Muscle of back (tissue), 13 donors: ENCODE measurements around the gene TOR4A. TPM values are rescaled to one million over a fixed set of nuclear protein-coding genes. Genes with fewer than 3 reads are reported as not detected.

Source experiments
- DNase-seq, 3 donors: peaks; one replicate each; pipeline versions ENCODE4 v3.0.0 to v3.0.0-alpha.2; 2013
- long read RNA-seq, 9 donors: transcript quantifications; one replicate each; lab custom pipeline, GENCODE V29; 2026
- polyA plus RNA-seq, 10 donors: library from polyadenylated mRNA; unstranded; fragments of 120-200 nt; gene quantifications; one replicate each; pipeline ENCODE4 v1.2.1, GENCODE V29; 2013; ENCODE audit not compliant: insufficient read length in 10 of 10

The TOR4A gene
- polyA plus RNA-seq = 1 to 10 TPM; 3.9 to 7.8 (median 5.6) TPM
- long read RNA-seq, donor 1, full-length matches to known transcripts = 2 of 2 reads
- long read RNA-seq, donor 1, partial matches to known transcripts = 0 of 2 reads
- long read RNA-seq, donor 1, other reads (novel, unspliced or antisense) = 0 of 2 reads
- long read RNA-seq, donor 2, full-length matches to known transcripts = 2 of 2 reads
- long read RNA-seq, donor 2, partial matches to known transcripts = 0 of 2 reads
- long read RNA-seq, donor 2, other reads (novel, unspliced or antisense) = 0 of 2 reads
- long read RNA-seq, donor 3 = 0 reads
- long read RNA-seq, donor 4 = 0 reads
- long read RNA-seq, donor 5, full-length matches to known transcripts = 1 of 6 reads
- long read RNA-seq, donor 5, partial matches to known transcripts = 5 of 6 reads
- long read RNA-seq, donor 5, other reads (novel, unspliced or antisense) = 0 of 6 reads
- long read RNA-seq, donor 6, full-length matches to known transcripts = 4 of 13 reads
- long read RNA-seq, donor 6, partial matches to known transcripts = 9 of 13 reads
- long read RNA-seq, donor 6, other reads (novel, unspliced or antisense) = 0 of 13 reads
- long read RNA-seq, donor 7, full-length matches to known transcripts = 4 of 4 reads
- long read RNA-seq, donor 7, partial matches to known transcripts = 0 of 4 reads
- long read RNA-seq, donor 7, other reads (novel, unspliced or antisense) = 0 of 4 reads
- long read RNA-seq, donor 8, full-length matches to known transcripts = 1 of 1 reads
- long read RNA-seq, donor 8, partial matches to known transcripts = 0 of 1 reads
- long read RNA-seq, donor 8, other reads (novel, unspliced or antisense) = 0 of 1 reads
- long read RNA-seq, donor 9 = 0 reads

DNA sequence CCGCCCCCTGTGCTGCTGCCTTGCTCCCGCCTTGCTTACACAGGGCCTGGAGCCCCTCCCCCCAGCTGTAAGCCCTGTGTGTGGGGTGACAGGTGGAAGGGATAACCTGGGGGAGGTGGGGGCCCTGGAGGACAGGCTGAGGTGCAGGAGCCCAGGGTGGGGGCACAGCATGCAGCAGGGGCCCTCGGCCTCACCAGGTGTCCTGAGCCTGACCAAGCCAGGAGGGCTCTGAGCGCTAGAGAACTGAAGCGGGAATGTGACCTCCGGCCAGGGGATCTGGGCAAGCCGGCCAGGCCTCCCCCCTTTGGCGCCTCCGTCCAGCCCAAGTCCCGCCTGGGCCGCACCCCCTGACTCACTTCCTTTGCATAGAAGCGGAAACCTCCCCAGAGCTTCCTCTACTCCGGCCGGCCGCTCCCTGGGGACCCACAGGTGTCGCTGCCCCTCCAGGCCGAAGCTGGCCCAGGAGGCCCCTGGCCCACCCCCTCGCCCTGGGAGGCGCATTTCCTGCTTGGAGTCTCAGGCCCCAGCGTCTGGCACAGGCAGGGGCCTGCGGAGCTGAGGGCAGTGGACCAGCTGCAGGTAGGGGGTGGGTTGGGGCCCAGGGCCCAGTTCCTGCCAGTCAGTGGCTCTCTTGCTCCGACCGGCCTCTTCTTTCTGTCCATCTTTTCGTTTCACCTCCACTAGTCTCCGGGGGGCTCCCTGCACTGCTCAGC lies at the start of gene TOR4A:
Gene TOR4A (plus strand): TSS at position 398 of the 713 bp plus-strand sequence. CDS start 964 bp downstream, outside the sequence.
- peak in 2 of 3 donors; percentile 64 to 82 for DNase-seq

DNA sequence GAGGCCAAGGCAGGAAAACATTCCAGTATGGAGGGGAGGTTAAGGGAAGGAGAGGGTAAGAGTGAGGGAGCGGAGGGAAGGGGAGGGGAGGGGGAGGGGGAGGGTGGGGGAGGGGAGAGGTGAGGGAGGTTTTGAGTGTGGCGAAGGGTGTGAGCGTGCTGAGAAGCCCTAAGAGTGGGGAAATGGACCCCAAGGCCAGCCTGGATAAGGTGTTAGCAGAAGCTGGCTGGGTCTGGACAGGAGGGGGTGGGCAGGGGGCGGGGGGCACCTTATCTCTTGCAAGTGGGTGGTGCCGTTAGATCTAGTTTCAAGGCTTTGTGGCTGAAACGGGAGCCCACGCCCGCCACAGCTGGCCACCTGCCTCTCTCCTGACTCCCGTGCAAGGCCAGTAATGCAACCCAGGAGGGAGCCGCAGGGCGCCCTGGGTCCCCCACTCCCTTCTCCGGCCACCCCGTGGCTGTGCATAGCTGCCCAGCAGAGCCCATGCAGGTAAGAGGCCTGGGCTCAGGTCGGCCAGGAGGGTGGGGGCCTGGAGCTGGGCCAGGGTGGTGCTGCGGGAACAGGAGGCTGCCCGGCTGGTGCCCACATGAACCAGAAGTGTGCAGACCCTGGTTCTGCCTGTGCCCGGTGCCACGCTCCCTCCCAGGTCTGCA lies 49.5 kb upstream of the TOR4A start:
- no peak for DNase-seq

DNA sequence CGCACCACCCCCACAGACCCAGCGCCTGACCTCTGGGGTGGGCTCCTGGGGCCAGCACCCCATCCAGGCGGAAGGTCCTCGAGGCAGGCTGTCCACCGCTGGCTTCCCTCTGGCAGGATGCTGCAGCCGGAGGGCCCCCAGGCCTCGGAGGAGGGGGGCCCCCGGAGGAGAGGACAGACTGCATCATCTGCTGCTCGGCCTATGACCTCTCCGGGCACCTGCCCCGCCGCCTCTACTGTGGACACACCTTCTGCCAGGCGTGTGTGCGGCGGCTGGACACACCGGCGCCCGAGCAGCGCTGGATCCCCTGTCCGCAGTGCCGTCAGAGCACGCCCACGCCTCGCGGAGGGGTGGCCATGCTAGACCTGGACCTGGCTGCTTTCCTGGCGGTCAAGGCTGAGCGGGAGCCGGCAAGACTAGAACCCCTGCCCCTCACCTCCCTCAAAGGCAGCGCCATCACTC lies 49.0 kb upstream of the TOR4A start:
- no peak for DNase-seq

DNA sequence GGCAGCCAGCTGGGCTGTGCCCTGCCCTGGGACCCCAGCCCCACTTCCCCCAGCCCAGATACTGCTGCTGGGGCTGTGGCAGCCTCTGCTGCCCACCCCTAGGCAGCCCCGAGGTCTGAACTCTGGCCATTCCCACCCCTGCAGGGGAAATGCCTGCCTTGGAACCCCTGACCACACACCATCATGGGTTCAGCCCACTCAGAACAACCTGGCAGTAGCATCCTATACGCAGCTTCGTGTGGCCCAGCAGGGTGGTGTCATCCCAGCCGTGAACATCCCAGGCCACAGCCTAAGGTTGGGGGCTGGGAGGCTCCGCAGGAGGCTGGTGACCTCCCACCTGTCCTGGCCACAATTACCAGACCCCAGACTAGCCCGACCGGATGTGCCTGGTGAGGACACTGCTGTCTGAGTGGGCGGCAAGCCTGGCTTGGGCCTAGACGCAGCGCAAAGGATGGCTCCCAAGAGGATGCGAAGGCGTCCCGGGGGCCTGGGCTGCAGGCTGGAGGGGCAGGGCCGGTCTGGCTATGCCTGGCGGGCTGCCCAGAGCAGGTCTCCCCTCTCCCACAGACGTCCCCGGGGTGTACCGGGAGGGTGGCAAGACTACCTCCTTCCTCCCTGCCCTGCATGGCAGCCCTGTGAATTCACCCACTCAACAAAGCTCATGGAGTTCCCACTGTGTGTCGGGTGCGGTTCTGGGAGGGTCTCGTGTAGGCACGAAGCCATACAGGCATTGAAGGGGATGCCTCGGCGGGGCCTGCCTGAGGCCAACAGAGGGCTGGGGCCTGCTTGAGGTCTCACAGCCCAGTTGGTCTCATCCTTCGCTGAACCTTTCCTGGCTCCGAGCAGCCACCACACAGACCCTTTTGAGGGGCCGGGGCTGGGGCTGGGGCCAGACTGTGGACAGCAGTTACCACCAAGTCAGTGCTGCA lies 48.3 kb upstream of the TOR4A start:
- DNase-seq = no peak

DNA sequence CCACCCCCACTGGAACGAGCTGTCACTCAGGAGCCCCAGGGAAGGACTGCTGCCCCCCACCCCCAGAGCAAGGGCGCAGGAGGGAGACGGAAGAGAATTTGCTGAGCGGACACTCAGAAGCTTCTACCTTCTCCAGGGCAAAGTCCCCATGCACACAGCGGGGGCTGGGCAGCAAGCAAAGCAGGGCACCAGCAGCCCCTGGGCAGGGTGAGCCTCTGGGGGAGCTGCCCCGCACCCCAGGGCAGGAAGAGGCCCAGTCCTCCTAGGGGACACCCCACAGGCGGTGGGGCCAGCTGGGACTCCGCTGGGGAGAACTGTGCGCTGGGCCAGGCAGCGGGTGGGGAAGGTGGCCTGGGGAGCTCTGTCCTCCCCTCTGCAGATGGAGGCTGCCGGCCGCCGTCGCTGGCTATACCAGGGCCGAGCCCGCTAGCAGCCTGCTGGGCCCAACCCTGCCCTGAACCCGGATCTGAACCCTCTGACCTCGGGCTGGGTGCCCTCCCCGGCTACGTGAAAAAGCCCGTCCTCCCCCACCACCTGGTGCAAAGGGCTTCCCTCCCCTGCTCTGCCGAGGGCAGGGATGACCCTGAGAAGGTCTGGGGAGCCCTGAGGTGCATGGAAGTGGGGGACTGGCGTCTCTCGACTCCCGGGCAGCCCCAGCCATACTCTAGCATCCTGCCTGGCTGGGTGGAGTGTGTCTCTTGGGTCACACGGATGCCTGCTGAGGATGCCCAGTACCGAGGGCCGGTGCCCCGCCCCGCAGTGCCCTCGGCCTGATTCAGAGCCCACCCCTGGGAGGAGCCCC lies 47.4 kb upstream of the TOR4A start:
- no peak for DNase-seq

DNA sequence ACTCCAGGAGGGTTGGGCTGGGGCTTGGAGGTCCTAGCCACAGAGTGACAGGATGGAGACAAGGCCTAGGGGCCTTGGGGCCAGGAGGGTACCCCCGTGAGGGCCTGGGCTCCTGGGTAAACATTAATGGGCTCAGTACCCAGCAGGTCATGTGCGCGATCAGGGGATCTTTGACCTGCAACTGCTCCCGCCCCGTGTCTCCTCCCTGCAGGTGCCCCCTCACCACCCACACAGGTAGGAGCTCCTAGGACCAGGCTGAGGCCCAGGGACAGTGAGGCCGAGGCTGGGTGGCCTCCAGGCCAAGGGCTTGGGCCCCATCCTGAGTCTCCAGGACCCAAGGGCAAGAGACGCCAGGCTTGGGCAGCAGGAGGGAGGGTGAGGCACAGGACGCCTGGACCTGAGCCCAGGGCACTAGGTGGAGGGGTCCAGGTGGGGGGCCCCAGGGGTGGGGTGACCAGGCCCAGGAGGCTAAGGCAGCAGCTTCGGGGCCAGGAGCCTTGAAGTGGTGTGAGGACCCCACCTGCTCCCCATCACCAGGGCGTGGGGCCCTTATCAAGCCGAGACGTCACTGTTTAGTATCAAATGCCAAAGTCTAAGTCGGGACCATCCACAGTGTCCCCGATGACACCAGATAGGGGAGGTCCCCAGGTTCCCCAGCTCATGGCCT lies 46.7 kb upstream of the TOR4A start, which contains the start of gene SLC34A3:
Gene SLC34A3 (plus strand): TSS at position 197 of the 667 bp plus-strand sequence. CDS start 802 bp downstream, outside the sequence.
- DNase-seq = no peak

DNA sequence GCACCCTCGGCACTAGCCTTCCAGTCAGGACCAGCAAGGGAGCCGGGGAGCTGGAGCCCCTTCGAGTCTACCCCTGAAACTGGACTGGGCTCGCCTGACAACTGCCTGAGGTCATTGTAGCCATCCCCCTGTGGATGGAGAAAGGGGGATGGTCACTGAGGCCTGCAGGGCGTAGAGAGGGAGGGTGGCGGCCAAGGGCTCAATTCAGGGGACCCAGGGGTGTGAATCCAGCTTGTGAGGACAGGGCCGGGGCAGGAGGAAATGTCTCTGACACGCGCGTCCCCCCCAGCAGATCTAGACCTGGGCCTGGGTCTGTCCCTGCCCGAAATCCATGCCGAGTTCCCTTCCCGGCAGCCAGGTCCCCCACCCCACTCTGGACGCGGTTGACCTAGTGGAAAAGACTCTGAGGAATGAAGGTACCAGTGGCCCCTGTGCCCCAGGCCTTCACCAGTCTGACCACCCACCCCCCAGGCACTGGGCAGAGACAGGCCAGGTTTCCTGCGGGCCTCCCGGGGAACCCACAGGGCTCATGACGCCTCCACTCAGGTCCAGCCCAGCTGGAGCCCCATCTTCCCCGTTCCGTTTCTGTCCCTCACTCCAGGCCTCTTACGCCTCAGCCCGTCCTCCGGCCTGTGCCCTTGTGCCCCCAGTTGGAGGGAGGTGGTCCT lies 46.0 kb upstream of the TOR4A start:
- DNase-seq = no peak

DNA sequence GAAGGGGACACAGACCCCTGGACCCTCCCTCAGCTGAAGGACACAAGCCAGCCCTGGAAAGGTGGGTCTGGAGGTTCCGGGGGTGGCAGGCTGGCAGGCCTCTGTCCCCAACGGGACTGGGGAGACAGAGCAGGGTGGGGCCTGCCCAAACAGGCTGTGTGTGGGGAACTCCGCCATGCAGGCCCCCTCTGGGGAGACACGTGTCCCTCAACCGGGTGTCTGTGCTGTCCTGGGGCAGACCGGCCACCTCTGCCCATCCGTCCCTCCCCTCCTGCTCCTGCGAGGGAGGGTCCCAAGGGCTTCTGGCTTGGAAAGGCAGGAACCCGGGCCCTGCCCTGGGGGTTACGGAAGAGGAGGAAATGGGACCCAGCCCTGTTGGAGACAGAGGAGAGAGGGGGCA lies 45.4 kb upstream of the TOR4A start:
- no peak for DNase-seq

DNA sequence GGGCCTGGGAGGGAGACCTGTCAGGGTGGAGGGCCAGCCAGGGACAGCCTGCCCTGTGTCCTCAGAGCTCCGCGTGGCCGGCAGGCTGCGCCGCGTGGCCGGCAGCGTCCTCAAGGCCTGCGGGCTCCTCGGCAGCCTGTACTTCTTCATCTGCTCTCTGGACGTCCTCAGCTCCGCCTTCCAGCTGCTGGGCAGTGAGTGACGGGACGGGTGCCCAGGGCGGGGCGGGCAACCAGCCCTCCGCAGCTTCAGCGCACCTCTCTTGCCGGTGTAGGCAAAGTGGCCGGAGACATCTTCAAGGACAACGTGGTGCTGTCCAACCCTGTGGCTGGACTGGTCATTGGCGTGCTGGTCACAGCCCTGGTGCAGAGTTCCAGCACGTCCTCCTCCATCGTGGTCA lies 45.0 kb upstream of the TOR4A start:
- no peak for DNase-seq

DNA sequence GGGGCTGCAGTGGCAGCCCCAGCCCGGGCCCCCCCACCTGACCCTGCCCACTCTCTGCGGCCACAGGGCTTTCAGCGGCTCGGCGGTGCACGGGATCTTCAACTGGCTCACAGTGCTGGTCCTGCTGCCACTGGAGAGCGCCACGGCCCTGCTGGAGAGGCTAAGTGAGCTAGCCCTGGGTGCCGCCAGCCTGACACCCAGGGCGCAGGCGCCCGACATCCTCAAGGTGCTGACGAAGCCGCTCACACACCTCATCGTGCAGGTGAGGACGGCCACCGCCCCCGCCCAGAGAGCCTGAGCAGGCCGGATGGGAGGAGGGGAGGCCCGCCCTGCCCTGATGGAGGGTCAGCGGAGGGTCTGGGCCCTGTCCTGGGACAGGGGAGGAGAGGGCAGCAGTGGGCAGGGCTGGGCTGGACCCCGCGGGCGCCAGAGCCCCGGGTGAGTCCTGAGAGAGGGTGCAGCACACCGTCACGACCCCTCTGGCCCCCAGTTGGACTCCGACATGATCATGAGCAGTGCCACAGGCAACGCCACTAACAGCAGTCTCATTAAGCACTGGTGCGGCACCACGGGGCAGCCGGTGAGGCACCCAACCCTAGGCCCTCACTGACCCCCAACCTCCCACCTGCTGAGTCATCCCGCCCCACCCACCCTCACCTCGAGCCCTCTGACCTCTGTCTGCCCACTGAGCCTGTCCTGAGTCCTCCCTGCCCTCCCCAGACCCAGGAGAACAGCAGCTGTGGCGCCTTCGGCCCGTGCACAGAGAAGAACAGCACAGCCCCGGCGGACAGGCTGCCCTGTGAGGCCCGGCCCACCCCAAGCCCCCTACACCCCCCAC lies 44.2 kb upstream of the TOR4A start:
- no peak for DNase-seq

DNA sequence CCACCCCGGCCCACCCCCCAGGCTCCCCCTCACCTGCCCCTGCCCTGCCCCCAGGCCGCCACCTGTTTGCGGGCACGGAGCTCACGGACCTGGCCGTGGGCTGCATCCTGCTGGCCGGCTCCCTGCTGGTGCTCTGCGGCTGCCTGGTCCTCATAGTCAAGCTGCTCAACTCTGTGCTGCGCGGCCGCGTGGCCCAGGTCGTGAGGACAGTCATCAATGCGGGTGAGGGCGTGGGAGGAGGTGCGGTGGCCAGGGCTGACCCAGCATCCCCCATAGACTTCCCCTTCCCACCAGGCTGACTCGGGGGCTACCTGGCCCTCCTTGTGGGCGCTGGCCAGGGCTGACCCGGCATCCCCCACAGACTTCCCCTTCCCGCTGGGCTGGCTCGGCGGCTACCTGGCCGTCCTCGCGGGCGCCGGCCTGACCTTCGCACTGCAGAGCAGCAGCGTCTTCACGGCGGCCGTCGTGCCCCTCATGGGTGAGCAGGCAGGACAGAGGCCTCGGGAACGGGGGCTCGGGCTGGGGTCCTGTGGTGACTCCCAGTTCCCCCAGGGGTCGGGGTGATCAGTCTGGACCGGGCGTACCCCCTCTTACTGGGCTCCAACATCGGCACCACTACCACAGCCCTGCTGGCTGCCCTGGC lies 43.4 kb upstream of the TOR4A start:
- DNase-seq = no peak

DNA sequence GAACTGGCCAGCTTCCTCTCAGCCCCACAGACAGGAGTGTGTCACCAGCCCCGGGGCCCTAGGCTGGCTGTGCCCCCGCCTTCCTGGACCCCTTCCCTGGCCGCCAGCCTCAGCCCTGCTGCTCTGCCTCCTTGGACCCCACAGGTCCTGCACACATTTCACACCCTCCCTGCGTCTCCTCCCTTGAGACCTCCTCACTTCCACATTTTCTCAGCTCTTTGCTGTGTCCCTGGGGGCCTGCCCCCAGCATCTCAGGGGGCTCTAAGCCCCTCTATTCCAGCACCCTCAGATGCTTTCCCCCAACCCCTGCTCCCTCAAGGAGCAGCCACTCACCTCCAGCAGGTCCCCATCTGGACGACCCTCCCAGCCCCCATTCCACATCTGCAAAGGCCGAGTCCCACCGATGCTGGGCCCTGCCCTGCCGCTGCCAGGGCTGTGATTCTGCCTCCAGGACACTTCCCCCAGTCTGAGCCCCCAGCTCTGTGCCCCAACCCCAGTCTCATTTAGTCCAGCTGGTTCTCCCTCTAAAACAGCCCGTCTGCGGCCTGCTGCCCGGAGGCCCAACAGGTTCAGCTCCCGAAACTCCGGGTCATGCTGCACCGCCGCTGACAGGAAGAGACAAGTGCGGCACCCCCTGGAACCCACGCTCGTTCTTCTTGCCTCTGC lies 42.6 kb upstream of the TOR4A start:
- no peak for DNase-seq

DNA sequence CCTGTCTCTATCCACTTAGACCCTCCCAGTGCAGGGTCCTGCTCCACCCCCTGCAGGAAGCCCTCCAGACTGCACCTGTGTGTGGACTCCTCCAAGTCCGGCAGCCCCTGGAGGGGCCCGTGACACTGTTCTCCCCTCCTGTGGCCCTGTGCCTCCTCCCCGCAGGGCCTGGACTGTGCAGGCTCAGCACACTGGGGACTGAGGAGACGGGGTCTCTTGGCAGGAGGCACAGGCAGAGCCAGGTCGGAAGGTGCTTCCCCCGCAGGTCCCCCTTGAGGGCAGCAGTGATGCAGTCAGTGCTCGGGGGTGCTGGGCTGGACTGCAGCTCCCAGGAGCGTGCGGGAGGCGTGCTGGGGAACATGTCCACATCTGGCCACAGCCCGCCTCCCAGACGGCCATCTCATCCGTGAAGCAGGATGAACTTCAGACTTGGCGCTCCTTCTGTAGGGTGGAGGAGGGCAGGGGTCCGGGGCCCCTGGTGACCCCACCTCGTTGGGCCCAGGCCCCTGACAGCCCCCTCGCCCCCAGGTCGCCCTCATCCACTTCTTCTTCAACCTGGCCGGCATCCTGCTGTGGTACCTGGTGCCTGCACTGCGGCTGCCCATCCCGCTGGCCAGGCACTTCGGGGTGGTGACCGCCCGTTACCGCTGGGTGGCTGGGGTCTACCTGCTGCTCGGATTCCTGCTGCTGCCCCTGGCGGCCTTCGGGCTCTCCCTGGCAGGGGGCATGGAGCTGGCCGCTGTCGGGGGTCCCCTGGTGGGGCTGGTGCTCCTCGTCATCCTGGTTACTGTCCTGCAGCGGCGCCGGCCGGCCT lies 41.9 kb upstream of the TOR4A start:
- DNase-seq = no peak

DNA sequence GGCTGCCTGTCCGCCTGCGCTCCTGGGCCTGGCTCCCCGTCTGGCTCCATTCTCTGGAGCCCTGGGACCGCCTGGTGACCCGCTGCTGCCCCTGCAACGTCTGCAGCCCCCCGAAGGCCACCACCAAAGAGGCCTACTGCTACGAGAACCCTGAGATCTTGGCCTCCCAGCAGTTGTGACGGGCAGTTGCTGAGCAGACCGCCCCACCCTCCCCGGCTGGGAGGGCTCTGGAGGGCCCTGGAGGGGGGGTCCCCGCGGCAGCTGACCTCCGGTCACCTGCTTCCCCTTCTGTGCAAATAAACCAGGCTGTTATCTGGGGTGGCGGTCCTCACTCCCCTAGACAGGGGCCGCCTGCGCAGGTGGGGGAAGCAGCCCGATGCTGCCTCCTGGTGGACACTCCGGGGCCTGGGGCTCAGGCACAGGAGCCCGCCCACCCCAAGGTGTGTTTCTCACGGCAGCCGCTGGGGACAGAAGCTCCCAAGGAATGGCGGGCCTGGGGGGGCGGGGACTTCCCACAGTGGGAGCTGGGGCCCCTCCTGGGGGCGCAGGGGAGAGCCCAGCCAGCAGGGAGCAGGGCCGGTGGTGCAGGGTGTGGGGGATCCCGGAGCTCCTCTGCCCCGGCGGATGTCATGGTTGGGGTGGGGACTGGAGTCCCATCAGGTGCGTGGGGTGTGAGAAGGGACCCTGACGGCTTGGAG lies 41.1 kb upstream of the TOR4A start:
- peak; percentile 68 to 83 (median 77) for DNase-seq
